GM19025 (cell line): ENCODE measurements around the gene ARHGAP8.
"Not testable (repeated sequence)": the region's sequence is repeated elsewhere in the genome, so short reads cannot be mapped to it uniquely, and the experiment has no call there.

Source experiments
- ATAC-seq: cut with Tn5 transposase; IDR thresholded peaks from one replicate; pipeline ENCODE4 v1.9.1; 2021; ENCODE audit warnings: mild to moderate bottlenecking, low read depth, moderate library complexity; ENCODE audit not compliant: unreplicated experiment

The ARHGAP8 gene

DNA sequence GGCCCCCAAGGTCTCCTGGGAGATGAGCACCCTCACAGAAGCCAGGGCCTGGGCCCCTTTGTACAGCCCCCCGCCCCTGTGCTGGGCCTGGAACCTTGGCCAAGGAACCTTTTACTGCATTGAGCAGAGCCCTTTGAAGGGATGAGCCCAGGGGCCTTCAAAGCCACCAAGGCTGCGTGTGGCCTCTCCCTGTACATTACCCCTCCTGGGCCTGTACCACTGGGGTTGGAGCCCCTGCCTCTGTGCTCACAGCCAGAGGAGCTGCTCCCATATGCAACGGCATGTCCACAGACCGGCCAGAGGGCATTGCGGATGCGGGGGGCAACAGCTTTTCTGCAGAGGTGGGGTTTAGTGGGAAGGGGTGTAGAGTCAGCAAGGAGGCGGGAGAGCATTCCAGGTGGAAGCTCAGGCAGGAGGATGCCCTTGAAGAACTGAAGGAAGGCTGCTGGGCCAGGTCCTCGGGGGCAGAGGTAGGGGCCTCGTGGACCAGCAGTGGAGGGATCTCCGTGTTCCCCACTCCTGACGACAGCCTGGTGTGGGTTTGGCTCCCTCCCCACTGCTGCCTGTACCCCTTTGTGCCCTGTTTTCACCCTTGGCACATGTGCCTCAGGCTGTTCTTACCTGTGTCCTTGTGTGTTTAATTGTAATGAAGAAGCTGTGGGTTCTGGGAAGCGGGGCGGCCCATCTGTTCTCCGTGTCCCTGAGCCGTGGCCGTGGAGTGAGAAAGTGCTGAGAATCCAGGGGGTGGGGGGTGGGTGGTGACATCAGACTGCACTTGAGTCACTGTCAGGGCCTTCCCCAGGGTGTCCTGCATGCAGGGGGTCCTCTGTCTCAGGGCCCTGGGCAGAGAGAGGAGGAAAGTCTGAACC lies 46.9 kb downstream of the ARHGAP8 start:
- ATAC-seq = no peak

- ATAC-seq = not testable (repeated sequence)
These were observed 47.7 kb downstream of the ARHGAP8 start for GRCh38 chr22:44799946-44800634.

GRCh38 chr22:44801476-44801875 lies 49.1 kb downstream of the ARHGAP8 start:
- ATAC-seq = no peak

GRCh38 chr22:44802071-44802700 lies 49.8 kb downstream of the ARHGAP8 start:
- ATAC-seq = no peak

DNA sequence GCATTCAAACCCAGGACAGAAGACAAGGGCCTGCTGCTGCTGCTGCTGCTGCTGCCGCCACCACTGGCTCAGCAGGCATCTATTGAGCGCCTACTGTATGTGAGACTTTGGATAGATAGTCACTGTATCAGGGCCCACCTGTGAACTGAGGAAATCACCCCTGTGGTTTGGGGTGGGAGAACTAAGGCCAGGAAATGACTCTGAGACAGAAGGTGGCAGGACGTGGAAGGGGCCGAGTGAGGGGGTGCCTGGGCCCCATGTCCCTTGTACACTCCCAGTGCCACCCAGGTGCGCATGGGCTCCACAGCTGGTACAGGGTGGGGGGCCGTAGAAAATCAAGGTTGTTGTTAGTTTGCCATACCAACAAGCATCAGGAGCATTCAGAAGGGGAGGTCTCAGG lies 50.6 kb downstream of the ARHGAP8 start:
- no peak for ATAC-seq

DNA sequence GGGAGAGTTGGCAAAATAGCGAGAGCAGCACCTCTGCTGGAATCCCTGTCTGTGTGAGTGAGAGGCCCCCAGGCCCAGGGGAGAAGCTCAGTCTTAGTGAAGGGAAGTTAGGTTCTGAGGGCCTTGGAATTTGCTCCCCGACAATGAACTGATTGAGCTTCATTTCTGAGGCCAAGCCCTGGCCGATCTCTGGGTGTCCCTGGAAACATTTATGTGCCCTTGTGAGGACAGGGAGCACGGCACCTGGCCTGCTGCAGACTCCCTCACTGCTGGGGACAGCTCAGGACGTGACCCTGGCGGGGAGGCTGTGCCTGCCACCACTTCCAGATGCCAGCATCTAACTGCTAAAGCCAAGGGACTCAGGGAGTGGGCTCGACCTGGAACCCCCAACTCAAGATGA lies 52.0 kb downstream of the ARHGAP8 start:
- ATAC-seq = no peak

- ATAC-seq = no peak
These were observed 53.3 kb downstream of the ARHGAP8 start for GRCh38 chr22:44805711-44806110.

GRCh38 chr22:44807232-44807631 lies 54.9 kb downstream of the ARHGAP8 start:
- no peak for ATAC-seq

DNA sequence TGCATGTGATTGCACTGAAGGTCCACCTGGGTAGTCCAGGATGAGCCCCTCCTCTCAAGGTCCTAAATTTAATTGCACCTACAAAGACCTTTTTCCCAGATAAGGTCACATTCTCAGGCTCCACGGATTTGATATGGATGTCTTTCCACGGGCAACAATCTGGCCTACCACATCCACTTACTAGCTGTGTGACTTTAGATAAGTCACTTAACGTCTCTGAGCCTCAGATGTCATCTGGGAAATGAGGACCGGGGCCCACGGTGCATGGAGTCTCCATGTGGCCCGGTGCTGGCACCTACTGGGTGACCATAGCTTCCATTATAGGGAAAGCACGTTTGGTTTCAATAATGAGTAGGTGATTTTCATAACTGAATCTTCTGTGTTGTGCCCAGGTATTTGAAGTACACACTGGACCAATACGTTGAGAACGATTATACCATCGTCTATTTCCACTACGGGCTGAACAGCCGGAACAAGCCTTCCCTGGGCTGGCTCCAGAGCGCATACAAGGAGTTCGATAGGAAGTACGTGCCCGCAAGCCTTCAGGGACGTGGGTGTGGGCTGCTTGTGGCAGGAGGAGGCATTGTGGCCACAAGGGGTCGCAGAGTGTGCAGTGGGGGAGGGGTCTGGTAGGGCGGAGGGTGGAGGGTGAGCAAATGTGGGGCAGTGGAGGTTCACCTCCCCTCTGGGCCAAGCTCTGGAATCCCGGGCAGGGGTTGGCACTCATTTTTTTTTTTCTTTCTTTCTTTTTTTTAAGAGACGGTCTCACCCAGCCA lies 55.7 kb downstream of the ARHGAP8 start:
- no peak for ATAC-seq

- ATAC-seq = no peak
These were observed 57.1 kb downstream of the ARHGAP8 start for GRCh38 chr22:44809456-44809855.

DNA sequence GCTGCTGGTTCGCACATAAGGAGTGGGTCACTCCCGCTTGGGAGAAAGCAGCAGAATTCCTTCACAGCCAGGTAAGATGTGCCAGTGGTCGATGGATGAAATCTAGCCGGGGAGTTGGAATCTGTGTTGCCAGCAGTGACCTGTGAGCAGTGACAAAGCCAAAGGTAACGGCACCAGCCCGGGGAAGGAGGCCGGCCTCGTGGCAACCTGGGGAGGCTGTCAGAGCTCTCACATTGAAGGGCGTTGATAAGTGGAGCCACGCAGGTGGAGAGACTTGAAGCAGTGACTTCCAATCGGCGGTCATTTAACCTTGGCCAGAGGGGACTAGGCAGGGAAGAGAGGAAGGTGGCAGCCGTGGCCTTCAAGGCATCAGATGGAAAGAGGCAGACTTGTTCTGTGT lies 58.8 kb downstream of the ARHGAP8 start:
- ATAC-seq = no peak

GRCh38 chr22:44813416-44813815 lies 61.0 kb downstream of the ARHGAP8 start:
- ATAC-seq = no peak

DNA sequence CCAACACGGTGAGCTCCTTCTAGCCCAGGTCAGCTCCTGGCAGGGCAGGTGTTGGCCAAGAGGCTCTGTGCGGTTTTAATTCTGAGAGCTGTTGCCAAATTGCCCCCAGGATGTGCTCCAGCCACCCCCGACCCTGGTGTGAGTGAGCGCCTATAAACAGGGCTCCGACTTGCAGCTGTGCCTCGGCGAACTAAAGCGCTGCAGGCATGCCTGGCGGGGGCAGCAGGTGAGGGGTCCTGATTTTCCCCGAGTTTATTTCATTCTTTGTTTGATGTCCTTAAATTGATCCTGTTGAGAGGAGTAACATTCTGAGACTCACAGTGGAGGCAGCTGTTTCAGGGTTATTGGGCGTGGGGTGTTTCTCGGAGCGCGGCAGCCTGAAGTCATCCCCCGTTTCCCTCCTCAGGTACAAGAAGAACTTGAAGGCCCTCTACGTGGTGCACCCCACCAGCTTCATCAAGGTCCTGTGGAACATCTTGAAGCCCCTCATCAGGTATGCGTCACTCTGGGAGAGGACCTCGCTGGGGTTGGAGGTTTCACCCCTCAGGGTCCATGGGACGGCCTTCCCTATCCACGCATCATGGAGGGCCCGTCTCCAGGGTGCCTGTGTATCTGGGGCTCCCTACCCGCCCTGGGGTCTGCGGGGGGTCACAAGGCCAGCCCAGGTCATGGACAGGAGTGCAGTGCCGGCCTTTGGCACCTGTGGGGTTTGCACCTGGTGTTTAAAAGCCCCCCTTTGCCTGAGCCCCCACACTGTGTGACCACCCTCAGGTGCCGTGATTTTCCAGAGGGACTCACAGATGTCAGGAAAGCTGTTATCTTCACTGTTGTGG lies 62.1 kb downstream of the ARHGAP8 start:
- ATAC-seq = no peak

GRCh38 chr22:44815099-44816070 lies 63.0 kb downstream of the ARHGAP8 start:
- ATAC-seq = no peak

GRCh38 chr22:44816141-44816540 lies 63.8 kb downstream of the ARHGAP8 start:
- no peak for ATAC-seq

GRCh38 chr22:44818727-44819126 lies 66.4 kb downstream of the ARHGAP8 start:
- ATAC-seq = no peak

DNA sequence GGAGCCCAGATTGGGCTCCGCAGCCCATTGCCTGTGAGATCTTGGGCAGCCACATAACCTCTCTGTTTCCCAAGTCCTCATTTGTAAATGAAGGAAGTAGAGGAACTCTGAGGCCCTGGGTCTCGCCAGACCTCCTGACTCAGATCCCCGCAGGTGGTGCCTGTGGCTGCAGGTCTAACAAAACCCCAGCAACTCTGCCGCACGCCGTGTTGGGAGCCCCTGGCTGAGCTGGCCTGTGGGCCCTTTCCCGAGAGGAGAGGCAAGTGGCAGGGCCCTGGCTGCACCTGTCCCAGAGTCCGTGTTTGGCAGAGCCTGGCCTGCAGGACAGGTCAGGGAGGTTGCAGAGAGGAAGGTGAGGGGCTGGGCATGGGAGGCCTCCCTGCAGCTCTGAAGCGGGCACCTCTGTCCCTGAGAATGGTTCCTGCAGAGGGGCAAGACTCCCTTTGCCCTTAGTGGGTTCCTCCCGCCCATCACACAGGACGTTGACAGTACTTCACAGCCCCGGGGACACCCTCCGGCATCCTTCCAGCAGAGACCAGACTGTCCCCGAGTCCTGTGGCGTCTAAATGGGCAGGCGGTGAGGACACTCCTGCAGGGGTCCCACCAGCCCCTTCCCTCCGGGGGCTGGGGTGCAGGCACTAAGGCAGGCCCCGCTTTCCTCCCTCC lies 67.7 kb downstream of the ARHGAP8 start:
- no peak for ATAC-seq
